Neural progenitor cell (in vitro differentiated cells): ENCODE measurements around the gene MROH8. TPM values are rescaled to one million over a fixed set of nuclear protein-coding genes. Genes with fewer than 3 reads are reported as not detected.
A peak's percentile ranks its signal among the peaks of the same experiment; 100 is the strongest.

Experiments
- DNase-seq: peaks from one replicate; pipeline ENCODE4 v3.0.0-alpha.2; 2016; ENCODE audit warnings: low spot score
- H2AFZ ChIP-seq: fragments of 200-600 bp; sonication (generic); replicated peaks from 2 replicates; pipeline ENCODE4 v1.6.1; 2016; ENCODE audit warnings: antibody characterized with exemption
- H3F3A ChIP-seq: fragments of 200-600 bp; sonication (generic); 2 replicates; pipeline ENCODE4 v1.6.1; 2016; ENCODE audit warnings: antibody characterized with exemption, low read depth
- H3K27ac ChIP-seq: fragments of 200-600 bp; sonication (generic); 2 replicates; pipeline ENCODE4 v1.5.1; 2016; ENCODE audit warnings: mild to moderate bottlenecking
- H3K27me3 ChIP-seq: fragments of 200-600 bp; sonication (generic); 2 replicates; pipeline ENCODE4 v1.6.1; 2016; ENCODE audit warnings: mild to moderate bottlenecking, moderate library complexity
- H3K36me3 ChIP-seq: fragments of 200-600 bp; sonication (generic); 2 replicates; pipeline ENCODE4 v1.5.1; 2016
- H3K4me1 ChIP-seq: fragments of 200-600 bp; sonication (generic); 2 replicates; pipeline ENCODE4 v1.6.1; 2016; ENCODE audit warnings: mixed run types
- H3K4me2 ChIP-seq: fragments of 200-600 bp; sonication (generic); 2 replicates; pipeline ENCODE4 v1.6.1; 2016
- H3K4me3 ChIP-seq: fragments of 200-600 bp; sonication (generic); 2 replicates; pipeline ENCODE4 v1.5.1; 2016
- H3K79me2 ChIP-seq: fragments of 200-600 bp; sonication (generic); 2 replicates; pipeline ENCODE4 v1.6.1; 2016; ENCODE audit warnings: low read depth
- H3K9ac ChIP-seq: fragments of 200-600 bp; sonication (generic); 2 replicates; pipeline ENCODE4 v1.6.1; 2016
- H3K9me3 ChIP-seq: fragments of 200-600 bp; sonication (generic); 2 replicates; pipeline ENCODE4 v1.5.1; 2016; ENCODE audit warnings: low read depth
- H4K20me1 ChIP-seq: fragments of 200-600 bp; sonication (generic); 2 replicates; pipeline ENCODE4 v1.6.1; 2016; ENCODE audit warnings: low read depth
- H3K27ac Mint-ChIP-seq: 3 replicates; pipeline ENCODE4 v1.8.0; 2021; ENCODE audit warnings: mixed read lengths
- H3K27me3 Mint-ChIP-seq: 2 replicates; pipeline ENCODE4 v1.8.0; 2022; ENCODE audit warnings: low read depth, mild to moderate bottlenecking, inconsistent platforms, moderate library complexity, mixed read lengths; ENCODE audit not compliant: insufficient read depth
- H3K36me3 Mint-ChIP-seq: 3 replicates; pipeline ENCODE4 v1.8.0; 2021; ENCODE audit warnings: mixed read lengths
- H3K4me1 Mint-ChIP-seq: 3 replicates; pipeline ENCODE4 v1.8.0; 2021; ENCODE audit warnings: mixed read lengths
- H3K4me3 Mint-ChIP-seq: 3 replicates; pipeline ENCODE4 v1.8.0; 2021; ENCODE audit warnings: mild to moderate bottlenecking, moderate library complexity, mixed read lengths
- H3K9me3 Mint-ChIP-seq: 3 replicates; pipeline ENCODE4 v1.8.0; 2020; ENCODE audit warnings: mixed read lengths
- EZH2 ChIP-seq: fragments of 200-600 bp; sonication (generic); IDR thresholded peaks from 2 replicates; pipeline ENCODE4 v1.6.1; 2017; ENCODE audit warnings: antibody characterized with exemption, mild to moderate bottlenecking, moderate library complexity
- EZH2phosphoT487 ChIP-seq: fragments of 200-600 bp; sonication (generic); IDR thresholded peaks from 2 replicates; pipeline ENCODE4 v1.6.1; 2017; ENCODE audit warnings: antibody characterized with exemption
- total RNA-seq: library from RNA; depleted of rRNA; stranded (reverse); fragments of >200 nt; gene quantifications from 2 replicates; pipeline ENCODE4 v1.2.3, GENCODE V29; 2015; ENCODE audit warnings: low replicate concordance
- TF ChIP-seq, protein P1 (sequence below): fragments of 200-600 bp; sonication (generic); IDR thresholded peaks from 2 replicates; pipeline ENCODE4 v1.5.1; 2017; ENCODE audit warnings: antibody characterized with exemption, mild to moderate bottlenecking

Gene MROH8
- total RNA-seq, 1 donor from 2014 or later, result 3.5 TPM

GRCh38 chr20:37222086-37222485 is 42.7 kb upstream of the MROH8 start:
- no peak overlapping the region for H3K4me3 ChIP-seq
- peaks cover 33% of the 10 kb centered on the region for H3K79me2 ChIP-seq
- Mint-ChIP-seq H3K9me3 (no peaks in the 10 kb centered on the region), H3K27me3 (peaks cover 2% of the 10 kb centered on the region), H3K4me3 (no peak overlapping the region), H3K27ac (no peak overlapping the region), H3K4me1 (peaks cover 25% of the 10 kb centered on the region), H3K36me3 (peaks cover 35% of the 10 kb centered on the region)
- peaks cover 27% of the 10 kb centered on the region for H3K4me1 ChIP-seq
- H3K9me3 ChIP-seq, result no peaks in the 10 kb centered on the region
- H3F3A ChIP-seq, result peaks cover 32% of the 10 kb centered on the region
- H3K36me3 ChIP-seq, result peaks cover 21% of the 10 kb centered on the region
- no peak overlapping the region for H3K4me2 ChIP-seq
- TF ChIP-seq, protein P1, sequence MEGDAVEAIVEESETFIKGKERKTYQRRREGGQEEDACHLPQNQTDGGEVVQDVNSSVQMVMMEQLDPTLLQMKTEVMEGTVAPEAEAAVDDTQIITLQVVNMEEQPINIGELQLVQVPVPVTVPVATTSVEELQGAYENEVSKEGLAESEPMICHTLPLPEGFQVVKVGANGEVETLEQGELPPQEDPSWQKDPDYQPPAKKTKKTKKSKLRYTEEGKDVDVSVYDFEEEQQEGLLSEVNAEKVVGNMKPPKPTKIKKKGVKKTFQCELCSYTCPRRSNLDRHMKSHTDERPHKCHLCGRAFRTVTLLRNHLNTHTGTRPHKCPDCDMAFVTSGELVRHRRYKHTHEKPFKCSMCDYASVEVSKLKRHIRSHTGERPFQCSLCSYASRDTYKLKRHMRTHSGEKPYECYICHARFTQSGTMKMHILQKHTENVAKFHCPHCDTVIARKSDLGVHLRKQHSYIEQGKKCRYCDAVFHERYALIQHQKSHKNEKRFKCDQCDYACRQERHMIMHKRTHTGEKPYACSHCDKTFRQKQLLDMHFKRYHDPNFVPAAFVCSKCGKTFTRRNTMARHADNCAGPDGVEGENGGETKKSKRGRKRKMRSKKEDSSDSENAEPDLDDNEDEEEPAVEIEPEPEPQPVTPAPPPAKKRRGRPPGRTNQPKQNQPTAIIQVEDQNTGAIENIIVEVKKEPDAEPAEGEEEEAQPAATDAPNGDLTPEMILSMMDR, result no peak
- TF ChIP-seq EZH2, result no peak
- no peak for TF ChIP-seq EZH2phosphoT487
- no peaks in the 10 kb centered on the region for H4K20me1 ChIP-seq
- H3K27ac ChIP-seq, result peak overlapping the region; percentile 43
- no peak overlapping the region for H3K9ac ChIP-seq
- H2AFZ ChIP-seq, result no peak overlapping the region
- H3K27me3 ChIP-seq, result no peaks in the 10 kb centered on the region
- no peak for DNase-seq

DNA sequence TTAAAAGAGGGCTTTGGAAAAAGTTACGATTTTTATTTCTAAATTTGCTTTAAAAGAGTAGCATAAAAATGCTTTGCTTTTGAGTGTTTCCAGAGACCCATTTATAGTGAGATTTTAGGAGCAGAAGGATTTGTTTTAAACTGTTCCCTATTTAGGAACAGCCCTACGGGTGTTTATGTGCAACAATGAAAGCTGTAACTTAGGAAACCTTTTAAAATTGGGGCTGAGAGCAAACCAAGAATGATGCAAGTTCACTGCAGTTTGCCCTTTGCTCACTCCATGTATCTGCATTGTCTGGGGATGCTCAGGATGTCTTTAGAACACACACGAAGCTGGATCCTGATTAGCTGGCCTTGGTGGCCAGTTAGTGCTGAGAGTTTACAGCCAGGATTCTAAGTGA is 41.4 kb upstream of the MROH8 start:
- H3K27ac ChIP-seq, result peak overlapping the region; percentile 69
- peaks cover 20% of the 10 kb centered on the region for H3F3A ChIP-seq
- Mint-ChIP-seq H3K27me3 (peaks cover 2% of the 10 kb centered on the region), H3K9me3 (no peaks in the 10 kb centered on the region), H3K27ac (peak overlapping the region; percentile 67), H3K4me3 (no peak overlapping the region), H3K4me1 (peaks cover 25% of the 10 kb centered on the region), H3K36me3 (peaks cover 38% of the 10 kb centered on the region)
- DNase-seq, result no peak
- no peaks in the 10 kb centered on the region for H3K9me3 ChIP-seq
- H3K9ac ChIP-seq, result no peak overlapping the region
- H3K4me3 ChIP-seq, result no peak overlapping the region
- no peak overlapping the region for H3K4me2 ChIP-seq
- no peaks in the 10 kb centered on the region for H4K20me1 ChIP-seq
- H3K27me3 ChIP-seq, result no peaks in the 10 kb centered on the region
- H3K36me3 ChIP-seq, result peaks cover 30% of the 10 kb centered on the region
- TF ChIP-seq, protein P1, result no peak
- TF ChIP-seq EZH2 (no peak), EZH2phosphoT487 (no peak)
- peaks cover 18% of the 10 kb centered on the region for H3K4me1 ChIP-seq
- peaks cover 33% of the 10 kb centered on the region for H3K79me2 ChIP-seq
- H2AFZ ChIP-seq, result no peak overlapping the region

GRCh38 chr20:37219751-37220668 is 40.7 kb upstream of the MROH8 start:
- peaks cover 18% of the 10 kb centered on the region for H3K4me1 ChIP-seq
- no peaks in the 10 kb centered on the region for H3K9me3 Mint-ChIP-seq
- H3K4me1 Mint-ChIP-seq, result peaks cover 25% of the 10 kb centered on the region
- H3K27ac Mint-ChIP-seq, result peak overlapping the region; percentile 67
- H3K36me3 ChIP-seq, result peaks cover 37% of the 10 kb centered on the region
- no peaks in the 10 kb centered on the region for H4K20me1 ChIP-seq
- peak overlapping the region; percentile 69 for H3K27ac ChIP-seq
- H3K9ac ChIP-seq, result no peak overlapping the region
- DNase-seq, result no peak
- no peaks in the 10 kb centered on the region for H3K27me3 ChIP-seq
- TF ChIP-seq EZH2phosphoT487, result no peak
- TF ChIP-seq EZH2, result no peak
- TF ChIP-seq, protein P1, result no peak
- no peak overlapping the region for H3K4me2 ChIP-seq
- H3K36me3 Mint-ChIP-seq, result peaks cover 32% of the 10 kb centered on the region
- peaks cover 40% of the 10 kb centered on the region for H3K79me2 ChIP-seq
- no peak overlapping the region for H2AFZ ChIP-seq
- no peak overlapping the region for H3K4me3 ChIP-seq
- H3K27me3 Mint-ChIP-seq, result peaks cover 2% of the 10 kb centered on the region
- H3K4me3 Mint-ChIP-seq, result no peak overlapping the region
- H3K9me3 ChIP-seq, result no peaks in the 10 kb centered on the region
- peaks cover 26% of the 10 kb centered on the region for H3F3A ChIP-seq
